GM10266 (cell line): Measurements from ENCODE around the gene CTR9.
"Not testable (repeated sequence)": the region's sequence is repeated elsewhere in the genome, so short reads cannot be mapped to it uniquely, and the experiment has no call there.

Source experiments
- DNase-seq: peaks from one replicate; pipeline ENCODE4 v3.0.0; 2012; ENCODE audit errors: extremely low spot score
- CTCF ChIP-seq: IDR thresholded peaks from 2 replicates; pipeline ENCODE4 v1.5.1; 2012; ENCODE audit warnings: mild to moderate bottlenecking, low read depth; ENCODE audit not compliant: control insufficient read depth, insufficient read depth; ENCODE audit errors: missing control alignments

The CTR9 gene

GRCh38 chr11:10818594-10818993 lies 67.5 kb downstream of the CTR9 start:
- no peak for DNase-seq
- no peak for TF ChIP-seq CTCF

- not testable (repeated sequence) for DNase-seq
Observed at GRCh38 chr11:10822491-10822890, 71.4 kb downstream of the CTR9 start.

- TF ChIP-seq CTCF: no peak
- DNase-seq: no peak
Observed at GRCh38 chr11:10823152-10823579, 72.1 kb downstream of the CTR9 start.

- TF ChIP-seq CTCF: no peak
- DNase-seq: peak; percentile 35
Observed at GRCh38 chr11:10824888-10825287, 73.8 kb downstream of the CTR9 start.

- DNase-seq: no peak
- no peak for TF ChIP-seq CTCF
Observed at GRCh38 chr11:10828402-10828801, 77.4 kb downstream of the CTR9 start.

DNA sequence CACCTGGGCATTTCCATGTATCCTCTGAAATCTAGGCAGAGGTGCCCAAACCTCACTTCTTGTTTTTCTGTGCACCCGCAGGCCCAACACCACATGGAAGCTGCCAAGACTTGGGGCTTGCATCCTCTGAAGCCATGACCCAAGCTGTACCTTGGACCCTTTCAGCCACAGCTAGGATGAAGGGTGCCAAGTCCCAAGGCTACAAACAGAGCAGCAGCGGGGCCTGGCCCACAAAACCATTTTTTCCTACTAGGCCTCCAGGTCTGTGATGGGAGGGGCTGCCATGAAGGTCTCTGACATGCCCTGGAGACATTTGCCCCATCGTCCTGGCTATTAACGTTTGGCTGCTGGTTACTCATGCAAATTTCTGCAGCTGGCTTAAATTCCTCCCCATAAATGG lies 78.1 kb downstream of the CTR9 start:
- TF ChIP-seq CTCF: no peak
- no peak for DNase-seq
